Endothelial cell of umbilical vein (primary cell): ENCODE measurements around the gene ZNRF3. TPM values are rescaled to one million over a fixed set of nuclear protein-coding genes. Genes with fewer than 3 reads are reported as not detected.

ENCODE experiments used
- BruUV-seq: library from RNA; stranded (reverse); fragments of 400-500 nt; replicated peaks from 2 replicates; lab custom pipeline; 2021; lab: Mats Ljungman, UMichigan
- CTCF ChIA-PET: fragments of 300-600, 350-600 bp; sonication (Branson Sonifier 250); formaldehyde crosslinking; loops from one replicate; lab custom pipeline; 2021; ENCODE audit warnings: antibody characterized with exemption, inconsistent platforms; lab: Charles Lee
- POLR2A ChIA-PET: fragments of 300-600, 350-600 bp; sonication (Branson Sonifier 250); formaldehyde crosslinking; loops from one replicate; lab custom pipeline; 2021; ENCODE audit warnings: antibody characterized with exemption, inconsistent platforms; lab: Charles Lee
- DNase-seq: peaks from one replicate; pipeline ENCODE4 v3.0.0-alpha.2; 2011; ENCODE audit warnings: low read depth, low spot score
- FAIRE-seq: peaks from 2 replicates; lab custom pipeline; 2011; peaks lifted over from hg19 to GRCh38; lab: Jason Lieb, UNC
- H2AFZ ChIP-seq: 2 replicates; pipeline ENCODE4 v1.6.0; 2012; ENCODE audit warnings: low read depth, low read length, control low read depth, inconsistent platforms
- H3K27ac ChIP-seq: 2 replicates; pipeline ENCODE4 v1.5.1; 2011; ENCODE audit warnings: low read depth, mild to moderate bottlenecking, control low read depth, low read length, moderate library complexity; ENCODE audit not compliant: insufficient read depth
- H3K27me3 ChIP-seq, 2 experiments: 2 replicates each; pipeline versions ENCODE4 v1.6.0 to v1.6.1; 2011; ENCODE audit warnings: low read length in 2 of 2, mixed read lengths in 1 of 2; ENCODE audit not compliant: control insufficient read depth in 2 of 2, insufficient read depth in 2 of 2
- H3K36me3 ChIP-seq, 2 experiments: 2 replicates in 1 of 2; 3 replicates in 1 of 2; pipeline ENCODE4 v1.5.1; 2011; ENCODE audit warnings: low read length in 2 of 2, mild to moderate bottlenecking in 1 of 2, moderate library complexity in 1 of 2; ENCODE audit not compliant: control insufficient read depth in 2 of 2, insufficient read depth in 2 of 2; ENCODE audit errors: extremely low read depth in 1 of 2
- H3K4me1 ChIP-seq: 3 replicates; pipeline ENCODE4 v1.5.1; 2011; ENCODE audit warnings: mild to moderate bottlenecking, low read length; ENCODE audit not compliant: control insufficient read depth, insufficient read depth; ENCODE audit errors: extremely low read depth
- H3K4me2 ChIP-seq: 2 replicates; pipeline ENCODE4 v1.6.1; 2011; ENCODE audit warnings: low read length, control low read depth, mixed read lengths; ENCODE audit not compliant: insufficient read depth
- H3K4me3 ChIP-seq, 3 experiments: fragments of 200-600 bp in 1 of 3; sonication (generic), shearing (Covaris generic) in 1 of 3; replicated peaks in 1 of 3; 2 replicates each; pipeline ENCODE4 v1.5.1; 2011 to 2016; ENCODE audit warnings: control low read depth in 3 of 3, low read length in 3 of 3, mild to moderate bottlenecking in 2 of 3, inconsistent platforms in 1 of 3, low read depth in 1 of 3, moderate library complexity in 1 of 3; ENCODE audit not compliant: insufficient read depth in 1 of 3
- H3K79me2 ChIP-seq: 2 replicates; pipeline ENCODE4 v1.6.0; 2012; ENCODE audit warnings: low read length, inconsistent platforms; ENCODE audit not compliant: control insufficient read depth, insufficient read depth
- H3K9ac ChIP-seq: replicated peaks from 2 replicates; pipeline ENCODE3; 2011; ENCODE audit warnings: low read length, control low read depth; ENCODE audit not compliant: insufficient read depth; ENCODE audit errors: extremely low read depth
- H3K9me1 ChIP-seq: replicated peaks from 3 replicates; pipeline ENCODE4 v1.6.0; 2011; ENCODE audit warnings: mild to moderate bottlenecking, low read length; ENCODE audit not compliant: control insufficient read depth, insufficient read depth; ENCODE audit errors: extremely low read depth
- H3K9me3 ChIP-seq: replicated peaks from 2 replicates; pipeline ENCODE4 v1.5.1; 2012; ENCODE audit warnings: low read length, inconsistent platforms; ENCODE audit not compliant: control insufficient read depth, insufficient read depth
- H4K20me1 ChIP-seq: replicated peaks from 2 replicates; pipeline ENCODE3; 2011; ENCODE audit warnings: mild to moderate bottlenecking, low read length; ENCODE audit not compliant: control insufficient read depth, insufficient read depth; ENCODE audit errors: extremely low read depth
- EZH2 ChIP-seq: IDR thresholded peaks from 2 replicates; pipeline ENCODE4 v1.6.1; 2012; ENCODE audit warnings: borderline replicate concordance, low read depth, mild to moderate bottlenecking, moderate library complexity, low read length, inconsistent platforms; ENCODE audit not compliant: severe bottlenecking
- FOS ChIP-seq: IDR thresholded peaks from 2 replicates; pipeline ENCODE4 v1.6.1; 2011; ENCODE audit warnings: mild to moderate bottlenecking, low read length, moderate library complexity, borderline replicate concordance; ENCODE audit not compliant: insufficient read depth
- GATA2 ChIP-seq: IDR thresholded peaks from 2 replicates; pipeline ENCODE4 v1.7.0; 2011; ENCODE audit warnings: low read depth, mild to moderate bottlenecking, moderate library complexity, mixed read lengths, low read length; ENCODE audit not compliant: insufficient read length, insufficient read depth
- JUN ChIP-seq: IDR thresholded peaks from 2 replicates; pipeline ENCODE4 v1.6.1; 2011; ENCODE audit warnings: borderline replicate concordance, low read depth; ENCODE audit not compliant: insufficient read length, insufficient read depth
- MYC ChIP-seq: IDR thresholded peaks from one replicate; pipeline ENCODE4 v1.6.1; 2011; ENCODE audit warnings: mild to moderate bottlenecking, low read depth, low read length
- POLR2A ChIP-seq: IDR thresholded peaks from 2 replicates; pipeline ENCODE4 v1.6.1; 2012; ENCODE audit warnings: low read depth, mild to moderate bottlenecking, control low read depth, low read length
- POLR2AphosphoS5 ChIP-seq: IDR thresholded peaks from 2 replicates; pipeline ENCODE4 v1.6.1; 2012; ENCODE audit warnings: low read depth, mild to moderate bottlenecking, control low read depth, low read length, moderate library complexity; ENCODE audit not compliant: insufficient read depth
- dilution Hi-C: fragments of 300-500 bp; cut with MboI; formaldehyde crosslinking; loops from one replicate; pipeline ENCODE4 v1.15.0; 2019; ENCODE audit warnings: low sequenced_read_pairs; ENCODE audit not compliant: extremely low pct_ligation_motif_present
- intact Hi-C: fragments of 100-400 bp; cut with micrococcal nuclease; formaldehyde crosslinking; loops from one replicate; pipeline ENCODE4 v1.10.0; 2022
- polyA plus RNA-seq, 4 experiments: library from polyadenylated mRNA; depleted of rRNA in 3 of 4; stranded (reverse) in 3 of 4; unstranded in 1 of 4; fragments of >200 nt; gene quantifications; 2 replicates each; pipeline versions ENCODE4 v1.2.1 to v1.2.3, GENCODE V29; 2011 to 2012; ENCODE audit warnings: missing spikeins in 1 of 4
- total RNA-seq: library from RNA; stranded (reverse); gene quantifications from 2 replicates; pipeline ENCODE4 v1.2.3, GENCODE V29; 2021
- TF ChIP-seq, protein P1 (sequence below): IDR thresholded peaks from 2 replicates; pipeline ENCODE4 v1.6.1; 2011; ENCODE audit not compliant: insufficient read depth, insufficient read length
- TF ChIP-seq, protein P2 (sequence below), 2 donors: IDR thresholded peaks; 1 replicate in 1 of 2; 2 replicates in 1 of 2; pipeline ENCODE4 v1.5.1; 2011; ENCODE audit warnings: low read length in 2 of 2, mild to moderate bottlenecking in 2 of 2, moderate library complexity in 2 of 2, control low read depth in 1 of 2, inconsistent platforms in 1 of 2, low read depth in 1 of 2; ENCODE audit not compliant: insufficient read depth in 1 of 2; ENCODE audit errors: extremely low read depth in 1 of 2

The ZNRF3 gene
- total and polyA plus RNA-seq, 2 donors (not counting 3 experiments of a cell fraction or from before 2014, with no cell fraction given) = 2.7 to 5.2 TPM

GRCh38 chr22:29078036-29078868, 194.9 kb downstream of the ZNRF3 start:
- no peak for DNase-seq
- H3K9me1 ChIP-seq = no peaks in the 10 kb centered on the region
- H3K9ac ChIP-seq = no peak overlapping the region
- no peak overlapping the region for H3K4me2 ChIP-seq
- ChIA-PET CTCF (no interaction called here), POLR2A (no interaction called here)
- no peak for TF ChIP-seq FOS
- no peak for TF ChIP-seq POLR2AphosphoS5
- TF ChIP-seq, protein P1, sequence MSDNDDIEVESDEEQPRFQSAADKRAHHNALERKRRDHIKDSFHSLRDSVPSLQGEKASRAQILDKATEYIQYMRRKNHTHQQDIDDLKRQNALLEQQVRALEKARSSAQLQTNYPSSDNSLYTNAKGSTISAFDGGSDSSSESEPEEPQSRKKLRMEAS = no peak
- TF ChIP-seq JUN = no peak
- TF ChIP-seq POLR2A = no peak
- TF ChIP-seq MYC = no peak
- TF ChIP-seq EZH2 = no peak
- TF ChIP-seq, protein P2, sequence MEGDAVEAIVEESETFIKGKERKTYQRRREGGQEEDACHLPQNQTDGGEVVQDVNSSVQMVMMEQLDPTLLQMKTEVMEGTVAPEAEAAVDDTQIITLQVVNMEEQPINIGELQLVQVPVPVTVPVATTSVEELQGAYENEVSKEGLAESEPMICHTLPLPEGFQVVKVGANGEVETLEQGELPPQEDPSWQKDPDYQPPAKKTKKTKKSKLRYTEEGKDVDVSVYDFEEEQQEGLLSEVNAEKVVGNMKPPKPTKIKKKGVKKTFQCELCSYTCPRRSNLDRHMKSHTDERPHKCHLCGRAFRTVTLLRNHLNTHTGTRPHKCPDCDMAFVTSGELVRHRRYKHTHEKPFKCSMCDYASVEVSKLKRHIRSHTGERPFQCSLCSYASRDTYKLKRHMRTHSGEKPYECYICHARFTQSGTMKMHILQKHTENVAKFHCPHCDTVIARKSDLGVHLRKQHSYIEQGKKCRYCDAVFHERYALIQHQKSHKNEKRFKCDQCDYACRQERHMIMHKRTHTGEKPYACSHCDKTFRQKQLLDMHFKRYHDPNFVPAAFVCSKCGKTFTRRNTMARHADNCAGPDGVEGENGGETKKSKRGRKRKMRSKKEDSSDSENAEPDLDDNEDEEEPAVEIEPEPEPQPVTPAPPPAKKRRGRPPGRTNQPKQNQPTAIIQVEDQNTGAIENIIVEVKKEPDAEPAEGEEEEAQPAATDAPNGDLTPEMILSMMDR (IDR thresholded peaks at IDR 0.05; ENCODE audit: extremely low read depth in 1 of 2, insufficient read depth in 1 of 2, low read depth in 1 of 2, low read length in 2 of 2) = no peak
- TF ChIP-seq GATA2 = no peak
- H3K27ac ChIP-seq = no peak overlapping the region
- peaks cover 3% of the 10 kb centered on the region for H3K4me1 ChIP-seq
- peaks cover 25 to 29% of the 10 kb centered on the region in 2 experiments for H3K27me3 ChIP-seq
- no peaks in the 10 kb centered on the region for H3K9me3 ChIP-seq
- no peak for FAIRE-seq
- dilution Hi-C loops (no loop called here), intact Hi-C loops (no loop called here)
- H3K36me3 ChIP-seq = no peaks in the 10 kb centered on the region
- H3K79me2 ChIP-seq = no peaks in the 10 kb centered on the region
- no peaks in the 10 kb centered on the region for H4K20me1 ChIP-seq
- H2AFZ ChIP-seq = no peak overlapping the region
- no peak overlapping the region for H3K4me3 ChIP-seq
- BruUV-seq = no TSS peak
